Measurements from ENCODE around the gene SUSD4.

Gene SUSD4

DNA sequence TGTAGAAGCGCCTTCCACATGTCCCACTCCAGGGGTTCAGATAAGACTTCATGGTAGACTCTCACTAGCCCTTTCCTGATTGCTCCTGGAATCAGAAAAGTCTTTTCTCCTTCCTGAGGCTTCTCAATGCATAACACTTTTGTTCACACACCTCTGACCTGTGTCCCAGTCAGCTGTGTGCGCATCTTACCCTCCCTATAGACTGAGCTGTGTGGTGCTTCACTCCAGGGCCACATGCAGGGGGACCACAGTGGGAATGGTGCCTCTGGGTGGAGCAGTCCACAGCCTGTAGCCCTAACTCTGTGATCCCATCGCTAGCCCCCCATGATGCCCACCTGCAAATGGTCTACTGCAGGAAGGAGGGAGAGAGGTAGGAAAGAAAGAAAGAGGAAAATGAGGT is 136.9 kb downstream of the SUSD4 start:
- no peak for DNase-seq

DNA sequence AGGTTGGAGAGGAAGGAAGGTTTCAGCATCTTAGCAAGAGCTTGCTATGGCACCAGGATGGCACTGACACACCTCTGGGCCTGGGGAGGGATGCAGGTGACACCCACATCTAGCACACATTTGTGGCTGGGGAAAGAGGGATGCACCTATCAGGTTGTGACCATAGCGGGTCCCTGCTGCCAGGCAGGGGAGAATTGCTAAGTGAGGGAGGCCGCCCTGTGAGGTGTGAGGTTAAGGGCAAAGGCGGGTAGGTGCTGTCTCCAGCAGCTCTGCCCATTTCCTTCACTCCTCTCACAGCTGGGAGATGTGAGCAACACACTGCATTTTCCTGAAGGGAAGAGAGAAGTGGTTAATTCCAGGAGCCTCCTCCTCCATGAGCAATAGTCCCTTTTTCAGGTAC is 137.7 kb downstream of the SUSD4 start:
- no peak for DNase-seq

DNA sequence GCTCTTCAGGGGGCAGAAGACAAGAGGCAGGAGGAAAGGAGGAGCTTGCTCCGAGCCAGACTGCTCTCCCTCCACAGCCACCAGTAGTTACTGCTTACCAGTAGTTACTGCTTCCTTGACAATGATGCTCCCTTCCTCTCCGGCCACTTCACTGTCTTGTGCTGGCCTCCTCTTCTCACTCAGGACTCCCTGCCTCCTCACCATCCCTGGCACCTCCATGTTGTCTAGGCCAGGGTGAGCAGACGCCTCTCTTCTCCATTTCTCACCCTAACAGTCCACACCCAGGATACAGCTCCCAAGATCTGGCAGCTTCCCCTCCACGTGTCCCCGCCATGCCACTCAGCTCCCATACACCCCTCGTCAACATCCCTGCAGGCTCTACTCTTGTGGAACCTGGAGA is 138.5 kb downstream of the SUSD4 start:
- no peak for DNase-seq

DNA sequence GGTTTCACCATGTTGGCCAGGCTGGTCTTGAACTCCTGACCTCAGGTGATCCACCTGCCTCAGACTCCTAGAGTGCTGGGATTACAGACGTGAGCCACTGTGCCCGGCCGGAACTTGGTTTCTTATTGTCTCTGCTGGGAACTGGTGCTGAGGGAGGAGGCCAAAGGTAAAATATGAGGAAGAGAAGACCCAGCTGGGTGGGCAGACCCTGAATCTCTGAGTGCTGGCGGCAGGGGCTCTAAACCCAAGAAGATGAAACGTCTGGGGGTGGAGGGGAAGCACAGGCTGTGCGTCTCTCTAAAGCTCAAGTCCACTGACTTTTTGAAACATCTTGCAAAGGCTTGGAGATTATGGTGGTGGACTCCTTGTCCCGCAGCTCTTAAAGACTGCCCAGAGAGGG is 138.9 kb downstream of the SUSD4 start:
- DNase-seq: no peak

DNA sequence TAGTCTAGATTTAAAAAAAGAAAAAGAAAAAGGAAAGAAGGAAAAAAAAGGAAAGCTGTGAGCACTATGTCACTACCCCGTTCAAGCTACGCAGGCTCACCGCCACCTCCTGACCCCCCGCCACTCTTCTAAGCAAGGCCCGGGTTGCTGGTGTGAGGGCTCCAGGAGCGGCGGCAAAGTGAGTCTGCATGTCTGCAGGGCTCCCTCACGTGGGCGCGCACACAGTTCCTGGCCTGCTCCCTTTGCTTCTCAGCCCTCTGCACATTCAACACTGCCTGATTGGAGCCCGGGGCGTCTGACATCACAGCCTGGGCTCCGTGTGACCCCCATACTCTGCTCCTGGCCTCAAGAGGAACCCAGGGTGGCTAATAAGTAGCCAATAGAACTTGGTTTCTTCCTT is 139.5 kb downstream of the SUSD4 start:
- DNase-seq: no peak

DNA sequence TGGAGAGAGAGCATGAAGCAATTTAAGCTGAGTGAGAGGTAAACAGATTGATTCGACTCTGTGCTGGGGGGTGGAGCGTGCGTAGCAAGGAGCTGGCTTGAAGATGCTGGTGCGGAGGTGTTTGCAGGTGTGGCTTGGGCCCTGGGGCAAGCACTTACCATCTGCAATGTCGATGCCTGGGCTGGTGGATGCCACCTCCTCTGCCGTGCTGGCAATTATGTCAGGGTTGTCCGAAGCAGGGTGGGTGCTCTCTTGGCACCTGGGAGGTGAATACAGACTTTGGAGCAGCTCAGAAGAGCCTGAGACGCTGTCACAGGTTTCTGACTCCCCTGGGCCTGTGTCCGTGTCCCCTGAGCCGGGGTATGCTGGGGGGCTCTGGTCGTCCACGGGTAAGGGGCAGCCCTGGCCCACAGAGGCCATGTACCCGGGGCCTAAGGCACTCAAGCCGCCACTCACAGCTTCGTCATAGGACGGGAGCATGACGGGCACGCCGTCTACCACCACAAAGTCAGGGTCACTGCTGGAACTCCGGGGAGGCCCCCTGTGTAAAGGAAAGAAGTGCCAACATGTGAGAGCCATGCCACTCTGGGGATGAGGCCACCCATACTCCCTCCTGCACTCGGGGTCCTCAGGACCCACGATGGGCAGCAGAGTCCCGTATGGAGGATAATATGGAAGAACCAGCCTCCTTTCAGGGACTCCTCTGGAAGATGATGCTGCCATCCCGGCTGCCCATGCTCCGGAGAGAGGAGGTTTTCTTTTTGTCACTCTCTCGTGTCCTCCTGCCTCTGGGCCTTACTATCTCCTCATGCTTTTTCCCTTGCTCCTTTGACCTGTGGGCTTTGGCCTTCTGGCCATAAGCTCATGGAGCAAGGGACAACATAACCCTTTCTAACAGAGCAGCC is 140.6 kb downstream of the SUSD4 start:
- DNase-seq: no peak

DNA sequence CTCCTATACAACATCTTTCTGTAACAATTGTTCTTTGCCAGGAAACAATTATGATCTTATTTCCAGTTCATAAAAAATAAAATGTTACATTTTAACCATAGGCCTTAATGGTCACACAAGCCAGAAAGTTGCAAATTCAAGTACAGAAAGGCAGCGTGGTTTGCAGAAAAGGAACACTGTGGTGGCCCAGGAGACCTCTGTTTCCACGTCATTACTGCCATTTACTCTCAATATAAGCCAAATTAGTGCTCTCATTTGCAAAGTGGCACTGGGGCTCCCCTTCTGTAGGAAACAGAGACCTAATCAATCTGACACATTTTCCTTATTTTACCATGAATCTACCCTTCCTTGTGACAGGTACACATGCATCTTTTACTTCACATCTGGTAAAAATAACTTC is 141.6 kb downstream of the SUSD4 start:
- DNase-seq: no peak

DNA sequence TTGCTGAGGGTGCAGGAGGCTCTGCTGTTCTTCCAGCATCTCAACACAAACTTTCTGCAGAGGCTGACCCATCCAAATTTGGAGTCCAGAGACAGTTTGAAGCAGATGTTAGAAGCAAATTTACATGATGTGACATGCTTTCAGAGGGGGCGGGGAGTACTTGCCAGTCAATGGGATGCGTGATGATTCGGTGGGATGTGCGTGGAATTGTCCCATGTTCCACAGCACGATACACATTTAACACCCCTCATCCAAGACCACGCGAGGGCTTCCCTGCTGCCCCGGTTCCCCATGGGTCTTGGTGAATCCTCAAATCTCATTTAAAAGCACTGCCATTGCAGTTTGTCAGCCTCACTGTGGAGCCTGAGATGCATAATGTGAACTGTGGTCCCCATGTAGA is 142.3 kb downstream of the SUSD4 start:
- no peak for DNase-seq

DNA sequence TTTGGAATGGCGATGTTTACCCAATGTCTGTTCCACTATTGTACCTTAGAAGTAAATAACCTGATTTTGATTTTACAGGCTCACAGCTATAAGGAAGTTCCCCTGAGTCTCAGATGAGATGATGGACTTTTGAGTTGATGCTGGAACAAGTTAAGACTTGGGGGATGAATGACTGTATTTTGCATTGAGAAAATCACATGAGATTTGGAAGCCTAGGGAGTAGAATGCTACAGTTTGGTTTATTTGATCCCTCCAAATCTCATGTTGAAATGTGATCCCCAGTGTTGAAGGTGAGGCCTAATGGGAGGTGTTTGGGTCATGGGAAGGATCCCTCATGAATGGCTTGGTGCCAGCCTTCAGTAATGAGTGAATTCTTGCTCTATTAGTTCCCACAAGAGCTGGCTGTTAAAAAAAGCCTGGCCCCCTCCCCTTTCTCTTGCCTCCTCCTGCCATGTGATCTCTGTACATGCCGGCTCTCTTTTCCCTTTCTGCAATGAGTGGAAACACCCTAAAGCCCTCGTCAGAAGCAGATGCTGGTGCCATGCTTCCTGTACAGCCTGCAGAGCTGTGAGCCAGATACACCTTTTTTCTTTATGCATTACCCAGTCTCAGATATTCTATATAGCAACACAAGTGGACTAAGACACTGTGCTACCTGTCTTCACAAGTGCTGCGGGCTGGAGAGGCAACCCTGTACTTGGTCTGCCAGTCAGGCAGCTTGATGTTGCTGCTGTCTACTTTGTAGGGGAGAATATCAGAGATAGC is 143.9 kb downstream of the SUSD4 start:
- DNase-seq: no peak

DNA sequence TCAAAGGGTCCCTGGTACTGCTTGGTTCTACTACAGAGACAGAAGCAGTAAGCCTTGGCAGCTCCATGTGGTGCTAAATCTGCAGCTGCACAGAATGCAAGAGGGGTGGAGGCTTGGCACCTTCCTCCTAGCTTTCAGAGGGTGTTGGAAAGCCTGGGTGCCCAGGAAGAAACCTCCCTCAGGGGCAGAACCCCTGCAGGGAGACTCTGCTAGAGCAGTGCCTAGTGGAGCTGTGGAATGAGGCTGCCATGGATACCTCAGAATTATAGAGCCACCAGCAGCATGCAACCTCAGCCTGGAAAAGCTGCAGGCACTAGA is 144.7 kb downstream of the SUSD4 start:
- no peak for DNase-seq

DNA sequence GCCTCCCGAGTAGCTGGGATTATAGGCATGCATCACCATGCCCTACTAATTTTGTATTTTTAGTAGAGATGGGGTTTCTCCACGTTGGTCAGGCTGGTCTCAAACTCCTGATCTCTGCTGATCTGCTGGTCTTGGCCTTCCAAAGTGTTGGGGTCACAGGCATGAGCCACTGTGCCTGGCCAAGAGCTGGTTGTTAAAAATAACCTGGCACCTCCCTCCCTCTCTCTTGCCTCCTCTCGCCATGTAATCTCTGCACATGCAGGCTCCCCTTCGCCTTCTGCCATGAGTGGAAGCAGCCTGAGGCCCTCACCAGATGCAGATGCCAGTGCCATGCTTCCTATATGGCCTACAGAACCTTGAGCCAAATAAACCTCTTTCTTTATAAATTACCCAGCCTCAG is 146.2 kb downstream of the SUSD4 start:
- DNase-seq: no peak

DNA sequence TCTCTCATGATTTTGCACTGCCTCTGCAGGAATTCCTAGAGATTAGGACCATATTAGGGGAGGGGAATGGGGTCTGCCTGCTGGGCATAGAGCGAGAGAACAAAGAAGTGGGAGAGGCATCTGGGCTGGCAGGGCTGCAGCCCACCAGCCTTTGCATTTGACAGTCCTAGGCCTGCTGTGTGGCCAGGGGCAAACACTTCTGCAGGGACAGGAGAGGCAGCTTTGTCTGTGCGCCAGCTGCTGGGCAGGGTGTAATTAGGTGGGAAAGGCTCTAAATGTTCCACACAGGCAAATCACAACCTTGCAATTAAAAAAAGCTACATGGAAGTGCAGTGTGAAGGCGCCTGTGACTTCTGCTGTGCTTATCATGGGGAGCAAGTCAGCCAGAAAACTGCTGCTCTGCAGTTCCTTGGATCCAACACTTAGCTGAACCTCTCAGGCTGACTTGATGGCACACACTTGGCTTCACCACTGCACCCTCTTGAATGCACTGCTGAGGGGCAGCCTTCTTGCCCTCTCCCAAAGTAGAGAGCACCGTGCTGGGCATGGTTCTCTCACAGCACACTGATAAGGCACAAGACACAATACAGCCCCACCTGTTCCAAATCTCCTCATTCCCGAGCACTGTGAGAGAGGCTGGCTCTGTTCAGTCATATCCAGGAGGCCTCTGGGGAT is 147.3 kb downstream of the SUSD4 start:
- no peak for DNase-seq

DNA sequence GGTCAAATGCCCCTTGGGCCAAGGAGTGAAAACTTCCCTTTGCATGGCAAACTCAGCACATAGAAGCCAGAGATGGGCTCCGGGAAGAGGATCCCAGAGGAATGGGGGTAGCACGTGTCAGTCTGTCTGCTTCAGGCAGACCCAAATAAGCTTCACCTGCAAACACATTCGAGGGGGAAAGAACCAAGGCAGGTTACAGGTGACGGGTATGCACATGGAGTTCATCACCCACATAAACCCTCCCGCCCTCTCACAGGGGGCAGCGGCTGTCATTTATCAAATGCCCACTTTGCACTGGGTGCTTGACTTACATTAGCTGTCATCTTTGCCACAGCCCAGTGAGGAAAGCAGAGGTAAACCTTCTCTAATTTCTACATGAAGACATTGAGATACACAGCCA is 147.9 kb downstream of the SUSD4 start:
- DNase-seq: no peak

DNA sequence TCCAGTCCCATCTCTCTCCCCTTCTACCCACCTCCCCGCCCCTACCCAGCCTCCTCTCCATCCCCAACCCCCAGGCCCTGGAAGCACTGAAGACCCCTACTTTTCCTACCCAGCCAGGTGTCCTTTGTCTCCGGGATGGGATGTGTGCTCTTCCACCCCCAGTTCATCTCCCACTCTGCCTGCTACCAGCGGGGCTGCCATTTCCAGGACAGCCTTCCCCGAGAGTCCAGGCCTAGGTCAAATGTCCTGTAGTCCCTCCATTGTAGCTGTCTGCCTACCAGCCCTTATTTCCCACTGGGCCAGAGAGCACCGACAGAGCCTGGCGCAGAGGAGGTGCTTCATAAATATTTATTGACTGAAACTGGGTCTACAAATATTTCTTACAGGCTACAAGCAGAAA is 148.9 kb downstream of the SUSD4 start:
- no peak for DNase-seq

DNA sequence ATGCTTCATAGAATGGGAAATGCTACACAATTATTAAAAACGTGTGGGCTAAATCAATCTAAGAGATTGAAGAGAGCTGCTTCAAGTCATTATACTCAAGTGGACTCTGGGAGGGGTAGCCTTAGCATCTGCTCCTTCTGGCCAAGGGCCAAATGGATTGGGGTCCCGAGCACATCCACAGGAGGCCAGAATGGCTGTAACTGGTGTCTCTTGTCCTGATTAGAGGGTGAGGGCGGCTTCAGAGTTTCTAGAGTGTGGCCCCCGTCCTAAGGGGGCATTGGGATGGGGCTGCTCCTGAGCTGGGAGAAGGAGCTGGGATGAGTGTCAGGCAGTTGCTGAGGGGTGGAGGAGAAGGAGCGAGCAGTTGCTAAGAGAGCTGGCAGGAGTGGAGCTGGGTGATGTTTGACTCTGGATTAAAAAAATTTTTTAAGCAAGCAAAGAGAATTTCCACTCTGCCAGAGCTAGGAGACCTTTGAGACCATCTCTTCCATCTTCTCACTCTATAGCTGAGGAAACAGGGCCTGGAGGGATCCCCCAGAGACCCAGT is 149.6 kb downstream of the SUSD4 start:
- DNase-seq: no peak

DNA sequence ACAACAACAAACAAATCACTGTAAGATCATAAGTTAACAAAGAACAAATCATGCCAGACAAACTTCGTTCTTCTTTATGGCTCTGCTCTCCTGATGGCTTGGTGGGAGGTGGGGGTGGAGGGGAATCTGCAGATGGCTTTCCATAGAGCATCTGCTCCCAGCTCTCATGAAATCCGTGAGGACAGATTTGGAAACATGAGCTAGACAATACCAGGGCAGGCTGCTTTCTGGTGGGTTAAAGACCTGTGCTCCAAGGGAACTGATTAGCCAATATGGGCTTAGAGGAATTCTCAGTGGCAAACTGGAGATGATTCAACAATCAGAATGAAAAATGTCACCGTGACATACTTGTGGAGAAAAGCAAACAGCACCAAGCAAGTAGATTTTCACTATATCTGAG is 151.5 kb downstream of the SUSD4 start:
- DNase-seq: no peak

DNA sequence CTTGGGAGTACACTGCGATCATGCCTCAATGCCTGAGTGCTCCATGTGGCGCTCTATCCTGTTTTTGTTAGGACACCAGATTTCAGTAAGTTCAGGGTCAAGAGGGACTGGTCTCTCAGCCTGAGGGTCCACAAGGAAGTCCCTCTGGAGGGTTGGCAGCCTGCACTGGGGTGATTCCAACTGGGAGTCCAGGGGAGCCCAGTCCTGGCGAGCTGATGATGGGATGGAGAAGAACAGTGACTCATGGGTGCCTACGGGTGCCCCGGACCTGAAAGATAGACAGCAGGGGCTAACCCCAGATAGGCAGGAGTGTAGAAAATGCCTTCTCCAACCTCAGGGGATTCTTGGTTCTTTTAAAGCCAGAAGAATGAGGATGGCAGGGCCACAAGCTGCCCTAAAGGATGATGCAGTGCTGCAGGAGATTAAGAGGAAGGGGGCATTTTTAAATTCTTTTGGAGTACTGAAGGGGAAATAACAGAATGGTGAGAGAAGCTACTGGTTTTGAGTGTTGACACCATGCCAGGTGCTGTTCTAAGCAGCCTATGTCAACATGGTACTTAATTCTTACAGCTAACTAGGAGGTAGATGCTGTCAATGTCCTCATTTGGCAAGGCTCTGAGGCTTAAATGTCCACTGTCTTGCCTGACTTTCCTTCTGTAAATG is 152.5 kb downstream of the SUSD4 start:
- DNase-seq: no peak

DNA sequence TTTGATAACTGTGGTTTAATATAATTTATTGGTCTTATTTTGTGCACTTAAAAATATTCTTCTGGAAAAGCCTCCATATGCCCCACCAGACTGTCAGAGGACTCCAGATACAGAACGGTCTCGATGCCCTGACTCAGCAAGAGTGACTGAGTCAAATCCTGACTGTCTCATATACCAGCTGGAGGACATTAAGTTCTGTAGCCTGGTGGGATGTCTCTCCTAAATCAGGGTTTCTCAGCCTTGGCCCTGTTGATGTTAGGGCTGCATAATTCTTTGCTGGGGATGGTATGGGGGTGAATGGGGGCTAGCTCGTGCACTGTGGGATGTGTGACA is 153.2 kb downstream of the SUSD4 start:
- no peak for DNase-seq

DNA sequence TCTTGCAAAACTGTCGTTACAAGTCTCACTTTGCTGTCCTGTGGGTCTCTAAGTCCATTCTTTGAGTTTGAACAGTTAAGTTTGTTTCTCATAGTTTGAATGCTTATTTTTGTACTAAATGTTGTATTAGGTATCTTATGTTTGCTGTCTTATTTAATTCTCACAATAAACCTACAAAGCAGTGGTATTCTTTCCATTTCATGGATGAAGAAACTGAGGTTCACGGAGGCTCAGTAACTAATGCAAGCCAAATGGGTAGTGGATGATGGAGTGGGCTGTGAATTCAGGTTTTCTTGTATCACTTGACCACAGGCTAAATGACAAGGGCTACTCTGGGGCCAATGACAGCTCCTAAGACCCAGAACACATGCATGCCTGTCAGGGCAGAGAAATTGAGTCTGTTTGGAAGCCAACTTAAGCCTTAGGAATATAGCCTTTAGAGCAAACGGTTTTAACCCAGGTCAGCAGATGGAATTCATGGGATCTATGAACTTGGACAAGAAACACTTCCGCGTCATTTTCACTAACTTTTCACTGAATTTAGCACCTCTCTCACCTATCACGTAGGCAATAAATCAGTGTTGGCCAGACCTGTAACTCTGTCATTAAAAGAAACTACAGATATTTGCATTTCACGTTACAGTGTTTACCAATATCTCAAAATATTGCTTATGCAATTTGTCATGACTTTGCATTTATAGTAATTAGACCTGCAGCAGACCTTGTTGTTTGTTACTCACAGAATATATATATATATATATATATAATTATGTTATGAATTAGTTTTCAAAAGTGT is 153.8 kb downstream of the SUSD4 start:
- no peak for DNase-seq

DNA sequence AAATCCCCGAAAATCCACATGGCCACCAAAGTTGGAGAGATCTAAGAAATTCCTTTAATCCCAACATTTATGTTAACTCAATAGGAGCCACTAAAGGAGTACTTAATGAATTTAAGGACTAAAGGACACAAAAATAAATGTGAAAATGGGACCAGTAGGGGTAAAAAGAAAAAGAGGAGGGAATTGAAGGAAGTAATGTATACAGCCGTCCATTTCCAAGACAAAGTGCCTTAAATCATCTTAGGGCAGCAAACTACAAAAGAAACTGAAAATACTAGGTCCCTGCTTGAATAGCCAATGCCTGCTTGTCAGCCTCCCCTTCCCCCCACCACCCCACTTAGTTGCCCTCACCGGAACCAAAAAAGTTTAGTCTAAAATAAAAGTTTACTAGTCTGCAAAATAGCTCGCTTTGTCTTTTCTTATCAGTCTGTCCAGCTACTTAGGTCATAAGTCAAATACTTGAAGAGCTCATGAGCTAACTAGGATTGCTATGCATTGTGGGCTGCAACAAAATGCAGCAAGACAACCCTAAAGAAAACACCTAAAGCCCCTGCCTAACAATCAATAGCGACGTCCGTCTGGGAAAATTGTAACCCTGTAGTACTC is 154.6 kb downstream of the SUSD4 start:
- DNase-seq: no peak

DNA sequence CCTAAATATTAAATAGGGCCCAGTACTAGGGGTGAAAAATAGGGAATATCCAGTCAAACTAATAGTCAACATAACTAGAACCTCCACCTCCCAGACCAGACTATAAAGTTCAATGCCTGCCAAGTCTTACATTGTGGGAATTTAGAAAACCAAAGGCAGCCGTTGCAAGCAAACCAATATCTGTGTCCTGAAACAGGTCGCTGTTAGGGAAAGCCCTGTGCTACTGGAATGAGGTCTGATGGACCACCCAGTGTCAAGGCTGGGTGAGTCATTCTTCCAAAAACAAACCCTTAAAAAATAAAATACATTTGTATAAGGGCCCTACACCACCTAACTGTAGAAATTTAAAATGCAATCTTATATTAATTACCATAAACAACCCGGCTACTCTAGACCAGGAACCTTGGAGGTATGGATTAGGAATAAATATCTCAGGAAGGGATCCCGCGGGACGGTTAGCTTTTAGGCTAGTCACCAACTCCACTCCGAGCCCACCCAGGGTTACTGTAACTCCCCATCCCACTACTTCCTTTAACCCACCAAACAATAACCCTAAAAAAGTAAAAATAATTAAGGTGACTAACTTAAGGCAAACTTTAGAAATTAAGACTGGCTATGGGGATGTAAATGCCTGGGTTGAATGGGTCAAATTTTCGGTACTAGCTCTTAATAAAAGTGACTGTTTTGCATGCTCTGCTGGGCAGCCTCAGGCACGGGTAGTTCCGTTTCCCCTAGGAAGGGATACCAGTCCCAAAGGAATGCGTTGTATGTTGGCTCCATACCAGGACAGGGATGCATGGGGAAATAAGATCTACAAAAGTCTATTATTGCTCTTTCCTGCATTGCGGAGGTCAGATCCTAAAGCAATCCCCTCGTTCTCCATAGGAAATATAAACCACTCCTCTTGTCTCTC is 155.6 kb downstream of the SUSD4 start:
- no peak for DNase-seq
